ENCODE data around the gene C2orf72.

DNA sequence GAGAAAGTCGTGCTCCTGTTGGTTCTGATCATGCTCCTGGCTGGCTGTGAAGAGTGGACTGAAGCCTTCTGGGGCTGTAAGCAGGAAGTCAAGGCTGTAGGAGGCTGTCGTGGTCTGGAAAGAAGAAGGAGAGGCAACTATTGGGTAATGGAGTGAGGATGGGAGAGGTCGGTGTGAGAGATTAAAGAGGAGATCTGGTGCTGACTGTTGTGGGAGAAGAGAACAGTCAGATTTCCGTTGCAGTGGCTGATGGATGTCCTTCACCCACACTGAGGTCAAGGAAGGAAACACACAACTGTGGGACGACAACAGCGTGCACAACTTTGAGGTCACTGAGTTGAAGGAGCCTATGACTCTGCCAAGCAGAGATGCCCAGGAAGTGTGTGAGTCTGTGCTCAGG is 16.5 kb downstream of the C2orf72 start:
- TF ChIP-seq CTCF (IDR thresholded peaks at IDR 0.05) (no peak), POLR2A (IDR thresholded peaks at IDR 0.05) (no peak)
